Uterus (tissue), 4 donors: Measurements from ENCODE around the gene CARD18. TPM values are rescaled to one million over a fixed set of nuclear protein-coding genes. Genes with fewer than 3 reads are reported as not detected.

ENCODE experiments used
- DNase-seq, 2 donors: peaks; one replicate each; pipeline ENCODE4 v3.0.0-alpha.2; 2019 to 2020
- H3K27ac ChIP-seq, 2 donors: fragments of 200-600 bp; sonication (generic); 1 replicate in 1 of 2; 2 replicates in 1 of 2; pipeline ENCODE4 v1.5.1; 2016 to 2018
- H3K27me3 ChIP-seq, 2 donors: fragments of 200-600 bp; sonication (generic); one replicate each; pipeline ENCODE4 v1.5.1; 2018 to 2019; ENCODE audit warnings: control low read depth in 1 of 2
- H3K36me3 ChIP-seq, 2 donors: fragments of 200-600 bp; sonication (generic); one replicate each; pipeline ENCODE4 v1.5.1; 2019; ENCODE audit warnings: control low read depth in 1 of 2
- H3K4me1 ChIP-seq, 2 donors: fragments of 200-600 bp; sonication (generic); one replicate each; pipeline ENCODE4 v1.5.1; 2018 to 2019; ENCODE audit warnings: control low read depth in 1 of 2
- H3K4me3 ChIP-seq, 2 donors: fragments of 200-600 bp; sonication (generic); 1 replicate in 1 of 2; 2 replicates in 1 of 2; pipeline ENCODE4 v1.5.1; 2018 to 2019; ENCODE audit warnings: mild to moderate bottlenecking in 1 of 2
- H3K9me3 ChIP-seq, 2 donors: fragments of 200-600 bp; sonication (generic); one replicate each; pipeline ENCODE4 v1.5.1; 2019; ENCODE audit warnings: control low read depth in 1 of 2
- POLR2A ChIP-seq, 2 donors: fragments of 450-650 bp; IDR thresholded peaks; one replicate each; pipeline ENCODE4 v1.6.1; 2016; ENCODE audit warnings: antibody characterized with exemption in 2 of 2, mild to moderate bottlenecking in 1 of 2, moderate library complexity in 1 of 2
- intact Hi-C: fragments of 100-400 bp; cut with DNase I; formaldehyde crosslinking; loops from one replicate; pipeline ENCODE4 v1.15.1; 2023; ENCODE audit warnings: low total_unique reads
- total RNA-seq, 4 donors: library from RNA; depleted of rRNA in 3 of 4; stranded (reverse); fragments of >200 nt in 3 of 4; gene quantifications; one replicate each; pipeline versions ENCODE4 v1.1.0 to v1.2.4, GENCODE V29; 2014 to 2023
- TF ChIP-seq, protein P1 (sequence below), 4 experiments: fragments of 200-600 bp in 2 of 4; fragments of 450-650 bp in 2 of 4; sonication (generic) in 2 of 4; IDR thresholded peaks; one replicate each; pipeline ENCODE4 v1.5.1; 2016 to 2019; ENCODE audit warnings: antibody characterized with exemption in 4 of 4, mild to moderate bottlenecking in 2 of 4, moderate library complexity in 1 of 4
- donor health status: DM: yes; HTN: yes; CAD: no.

CARD18 gene
- total RNA-seq, 4 donors from 2014 or later = not detected

DNA sequence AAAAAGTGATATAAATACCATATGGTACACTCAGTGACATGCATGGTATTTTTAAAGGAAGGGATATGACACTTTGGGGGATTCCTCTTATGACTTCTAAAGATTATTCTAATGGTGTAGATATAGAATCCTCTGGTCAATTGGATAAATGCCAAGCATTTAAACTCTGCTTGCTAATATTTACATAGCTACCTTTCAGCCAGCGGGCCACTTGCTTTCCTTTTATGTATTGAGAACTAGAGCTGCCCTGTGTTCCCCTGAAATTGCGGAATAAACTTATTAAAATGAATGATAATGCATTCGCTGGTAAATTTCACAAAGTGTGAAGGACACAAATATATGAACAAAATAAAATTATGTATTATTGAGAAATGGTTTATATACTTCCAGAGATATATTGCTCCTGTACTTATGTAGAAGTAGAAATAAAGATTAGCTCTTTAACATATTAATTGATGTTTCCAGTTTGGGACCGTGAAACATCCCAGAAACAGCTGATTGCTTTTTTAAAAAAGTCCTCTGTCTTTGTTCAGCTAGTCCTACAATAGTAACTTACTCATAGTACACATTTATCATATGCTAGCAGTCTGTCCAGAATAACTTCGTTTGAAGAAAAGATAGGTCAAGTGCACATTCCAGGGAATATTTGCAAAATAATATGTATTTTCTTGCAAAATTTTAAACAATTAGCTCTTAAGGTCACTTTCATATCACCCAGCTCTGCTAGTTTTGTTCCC lies 40.1 kb upstream of the CARD18 start:
- no peak overlapping the region for H3K4me3 ChIP-seq
- H3K27ac ChIP-seq = no peak overlapping the region
- no peak for DNase-seq
- intact Hi-C loops = no loop called here
- no peaks in the 10 kb centered on the region for H3K4me1 ChIP-seq
- H3K9me3 ChIP-seq = no peaks in the 10 kb centered on the region
- H3K36me3 ChIP-seq = no peaks in the 10 kb centered on the region
- TF ChIP-seq, protein P1, sequence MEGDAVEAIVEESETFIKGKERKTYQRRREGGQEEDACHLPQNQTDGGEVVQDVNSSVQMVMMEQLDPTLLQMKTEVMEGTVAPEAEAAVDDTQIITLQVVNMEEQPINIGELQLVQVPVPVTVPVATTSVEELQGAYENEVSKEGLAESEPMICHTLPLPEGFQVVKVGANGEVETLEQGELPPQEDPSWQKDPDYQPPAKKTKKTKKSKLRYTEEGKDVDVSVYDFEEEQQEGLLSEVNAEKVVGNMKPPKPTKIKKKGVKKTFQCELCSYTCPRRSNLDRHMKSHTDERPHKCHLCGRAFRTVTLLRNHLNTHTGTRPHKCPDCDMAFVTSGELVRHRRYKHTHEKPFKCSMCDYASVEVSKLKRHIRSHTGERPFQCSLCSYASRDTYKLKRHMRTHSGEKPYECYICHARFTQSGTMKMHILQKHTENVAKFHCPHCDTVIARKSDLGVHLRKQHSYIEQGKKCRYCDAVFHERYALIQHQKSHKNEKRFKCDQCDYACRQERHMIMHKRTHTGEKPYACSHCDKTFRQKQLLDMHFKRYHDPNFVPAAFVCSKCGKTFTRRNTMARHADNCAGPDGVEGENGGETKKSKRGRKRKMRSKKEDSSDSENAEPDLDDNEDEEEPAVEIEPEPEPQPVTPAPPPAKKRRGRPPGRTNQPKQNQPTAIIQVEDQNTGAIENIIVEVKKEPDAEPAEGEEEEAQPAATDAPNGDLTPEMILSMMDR (IDR thresholded peaks at IDR 0.05) = no peak
- no peak for TF ChIP-seq POLR2A (IDR thresholded peaks at IDR 0.05)
- H3K27me3 ChIP-seq = no peaks in the 10 kb centered on the region

DNA sequence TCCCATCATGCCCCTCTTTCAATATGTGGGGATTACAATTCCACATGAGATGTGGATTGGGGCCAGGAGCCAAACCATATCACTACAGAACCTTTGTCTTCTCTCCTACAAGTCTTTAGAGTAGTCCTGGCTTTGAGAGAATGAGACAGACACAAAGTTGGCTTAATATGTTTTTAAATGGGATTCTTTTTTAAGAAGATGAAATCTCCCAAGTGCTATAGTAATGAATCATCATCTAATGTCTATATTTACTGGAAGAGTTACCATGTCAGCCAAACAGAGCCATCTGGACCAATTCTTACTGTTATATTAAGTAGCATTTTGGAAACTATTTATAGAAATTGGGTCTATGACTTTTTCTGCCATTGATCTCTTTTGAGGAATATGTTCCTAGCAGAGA lies 38.1 kb upstream of the CARD18 start:
- no peaks in the 10 kb centered on the region for H3K4me1 ChIP-seq
- no peak overlapping the region for H3K4me3 ChIP-seq
- intact Hi-C loops = no loop called here
- H3K27me3 ChIP-seq = no peaks in the 10 kb centered on the region
- TF ChIP-seq, protein P1 (IDR thresholded peaks at IDR 0.05) = no peak
- TF ChIP-seq POLR2A (IDR thresholded peaks at IDR 0.05) = no peak
- H3K36me3 ChIP-seq = no peaks in the 10 kb centered on the region
- no peak for DNase-seq
- H3K9me3 ChIP-seq = no peaks in the 10 kb centered on the region
- no peak overlapping the region for H3K27ac ChIP-seq

DNA sequence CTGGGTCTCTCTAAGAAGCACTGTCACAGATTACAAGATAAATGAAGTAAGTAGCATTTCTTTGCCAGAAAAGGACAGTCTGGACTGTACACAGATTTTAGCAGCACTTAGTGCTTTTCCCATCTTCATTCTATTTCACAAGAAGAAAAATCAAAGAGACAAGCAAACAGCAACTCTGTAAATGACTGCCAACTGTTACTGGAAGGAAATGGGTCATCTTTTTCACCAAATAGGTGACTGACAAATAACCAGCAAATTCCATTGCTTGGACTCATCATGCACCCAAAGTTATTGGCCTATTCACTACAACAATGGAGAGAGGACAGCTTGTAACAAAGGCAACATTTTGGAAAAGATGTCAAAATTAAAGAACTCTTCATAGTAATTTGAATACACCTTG lies 28.9 kb upstream of the CARD18 start:
- no peaks in the 10 kb centered on the region for H3K27me3 ChIP-seq
- H3K9me3 ChIP-seq = no peaks in the 10 kb centered on the region
- no peaks in the 10 kb centered on the region for H3K4me1 ChIP-seq
- no peak overlapping the region for H3K4me3 ChIP-seq
- DNase-seq = no peak
- no peaks in the 10 kb centered on the region for H3K36me3 ChIP-seq
- intact Hi-C loops = no loop called here
- TF ChIP-seq, protein P1 (IDR thresholded peaks at IDR 0.05) = no peak
- no peak for TF ChIP-seq POLR2A (IDR thresholded peaks at IDR 0.05)
- H3K27ac ChIP-seq = no peak overlapping the region

DNA sequence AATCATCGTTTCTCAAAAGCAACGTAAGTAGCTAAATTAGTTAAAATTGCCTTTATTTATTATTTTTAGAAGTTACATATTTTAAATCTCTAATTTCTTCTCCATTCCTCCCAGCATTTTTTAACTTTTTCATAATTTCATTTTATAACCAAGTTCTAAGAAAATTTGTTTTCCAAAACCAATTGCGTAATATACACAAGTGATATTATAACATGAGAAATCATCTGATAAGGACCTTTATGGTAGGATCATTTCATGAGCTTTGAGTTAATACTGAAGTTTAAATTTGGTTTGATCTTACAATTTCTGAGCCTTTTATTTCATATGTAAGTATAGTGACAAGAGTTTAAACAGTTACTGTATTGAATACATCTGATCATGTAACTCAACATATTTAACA lies 27.7 kb upstream of the CARD18 start:
- no peaks in the 10 kb centered on the region for H3K4me1 ChIP-seq
- TF ChIP-seq, protein P1 (IDR thresholded peaks at IDR 0.05) = no peak
- no peak for TF ChIP-seq POLR2A (IDR thresholded peaks at IDR 0.05)
- H3K27me3 ChIP-seq = no peaks in the 10 kb centered on the region
- H3K27ac ChIP-seq = no peak overlapping the region
- no peaks in the 10 kb centered on the region for H3K9me3 ChIP-seq
- intact Hi-C loops = no loop called here
- no peaks in the 10 kb centered on the region for H3K36me3 ChIP-seq
- DNase-seq = no peak
- H3K4me3 ChIP-seq = no peak overlapping the region

DNA sequence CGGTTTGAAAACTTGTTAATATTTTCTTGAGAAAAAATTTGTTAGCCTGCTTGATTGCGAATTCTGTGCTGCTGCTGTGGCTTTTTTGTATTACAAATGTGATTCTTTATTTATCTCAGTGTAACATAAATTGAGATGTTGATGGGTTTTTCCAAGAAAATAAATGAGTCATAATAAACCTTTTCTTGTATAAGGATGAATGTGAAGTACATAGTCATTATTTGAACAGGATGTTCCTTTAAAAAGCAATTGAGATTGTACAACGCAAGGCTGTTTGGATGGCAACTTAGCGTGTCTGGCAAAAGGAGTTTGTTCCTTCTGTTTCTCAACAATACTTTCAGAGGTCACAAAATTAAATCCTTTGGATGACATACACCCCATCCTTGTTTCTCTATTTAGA lies 24.6 kb upstream of the CARD18 start:
- H3K27ac ChIP-seq = no peak overlapping the region
- TF ChIP-seq, protein P1 (IDR thresholded peaks at IDR 0.05) = no peak
- no peak for TF ChIP-seq POLR2A (IDR thresholded peaks at IDR 0.05)
- H3K4me1 ChIP-seq = no peaks in the 10 kb centered on the region
- no peak for DNase-seq
- H3K4me3 ChIP-seq = no peak overlapping the region
- no peaks in the 10 kb centered on the region for H3K27me3 ChIP-seq
- H3K36me3 ChIP-seq = no peaks in the 10 kb centered on the region
- intact Hi-C loops = no loop called here
- no peaks in the 10 kb centered on the region for H3K9me3 ChIP-seq
